Activated naive CD4-positive, alpha-beta T cell (primary cell): ENCODE results near the gene CECR2.
"Not testable (repeated sequence)": the region's sequence is repeated elsewhere in the genome, so short reads cannot be mapped to it uniquely, and the experiment has no call there.

Experiments used
- DNase-seq, 4 experiments: peaks; one replicate each; lab custom pipeline; 2025; lab: John Stamatoyannopoulos, UW

CECR2 gene

GRCh38 chr22:17402293-17402692 is 33.0 kb downstream of the CECR2 start:
- DNase-seq, result no peak

- no peak for DNase-seq
Observed at GRCh38 chr22:17403906-17404305, 34.6 kb downstream of the CECR2 start.

DNA sequence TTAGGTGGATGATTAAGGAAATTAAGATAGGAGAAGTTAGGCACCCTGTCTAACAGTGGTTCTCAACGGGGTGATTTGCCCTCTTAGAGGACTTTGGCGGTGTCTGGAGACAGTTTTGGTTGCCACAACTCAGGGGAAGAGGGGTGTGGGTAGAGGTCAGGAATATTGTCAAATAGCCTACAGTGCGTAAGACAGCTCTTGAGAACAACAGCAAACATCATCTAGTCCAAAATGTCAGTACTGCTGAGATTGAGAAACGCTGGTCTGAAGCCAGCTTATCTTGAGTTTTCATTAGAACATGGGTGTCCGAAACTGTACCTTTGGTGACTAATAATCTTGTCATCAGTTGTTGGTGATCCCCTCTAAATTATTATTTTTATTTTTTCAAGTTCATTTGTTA is 38.4 kb downstream of the CECR2 start:
- DNase-seq, result no peak

DNA sequence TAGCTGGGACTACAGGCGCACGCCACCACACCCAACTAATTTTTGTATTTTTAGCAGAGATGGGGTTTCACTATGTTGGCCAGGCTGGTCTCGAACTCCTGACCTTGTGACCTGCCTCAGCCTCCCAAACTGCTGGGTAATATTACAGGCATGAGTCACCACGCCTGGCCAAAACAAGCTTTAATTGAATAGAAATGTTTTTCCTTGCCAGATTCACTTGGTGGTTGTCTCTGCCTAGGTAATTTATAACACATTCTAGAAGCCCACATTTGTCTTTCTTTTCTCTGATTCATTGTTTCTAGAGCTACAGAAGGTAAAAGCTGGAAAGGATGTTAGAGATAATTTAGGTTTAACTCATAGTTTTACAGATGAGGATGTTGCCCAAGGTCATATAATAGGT is 41.3 kb downstream of the CECR2 start:
- no peak for DNase-seq

DNA sequence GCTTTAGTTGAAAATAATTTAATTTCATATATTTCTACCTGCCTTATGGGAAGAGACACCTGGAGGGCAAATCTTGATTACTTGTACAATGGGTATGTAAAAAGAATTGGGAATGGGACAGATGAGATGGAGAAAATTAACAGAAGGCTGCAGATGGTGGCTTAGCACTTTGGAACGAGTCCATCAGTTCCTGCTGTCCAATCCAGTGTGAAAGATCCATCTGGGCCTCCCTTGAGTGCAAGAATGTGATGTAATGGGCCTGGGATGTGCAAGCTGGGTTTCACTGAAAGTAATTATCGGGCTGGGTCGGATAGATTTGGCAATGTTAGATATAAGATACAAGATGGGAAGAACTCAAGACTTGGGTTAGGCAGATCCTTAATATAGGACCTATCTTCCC is 42.0 kb downstream of the CECR2 start:
- DNase-seq, result no peak

- DNase-seq, result no peak
Observed at GRCh38 chr22:17412232-17412631, 43.0 kb downstream of the CECR2 start.

DNA sequence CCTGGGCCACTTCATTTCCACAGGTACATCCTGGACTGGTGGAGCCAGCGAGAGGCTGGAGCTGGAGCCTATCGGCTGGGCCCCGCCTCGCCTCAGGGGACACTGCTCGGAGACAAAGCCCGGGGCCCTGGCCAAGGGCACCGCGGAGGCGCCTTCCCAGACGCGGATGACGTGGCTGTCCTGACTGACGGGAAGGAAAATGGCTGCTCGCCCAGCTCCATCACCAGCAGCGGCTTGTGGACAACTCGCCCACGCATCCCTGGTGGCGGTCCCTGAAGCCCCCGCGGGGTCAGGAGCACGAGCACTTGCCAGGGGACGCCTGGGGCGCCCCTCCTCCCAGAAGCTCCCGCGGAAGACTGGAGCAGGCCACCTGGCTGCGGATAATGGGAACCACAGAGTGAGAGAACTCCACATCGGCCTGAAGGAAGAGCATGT is 49.6 kb downstream of the CECR2 start:
- no peak for DNase-seq

DNA sequence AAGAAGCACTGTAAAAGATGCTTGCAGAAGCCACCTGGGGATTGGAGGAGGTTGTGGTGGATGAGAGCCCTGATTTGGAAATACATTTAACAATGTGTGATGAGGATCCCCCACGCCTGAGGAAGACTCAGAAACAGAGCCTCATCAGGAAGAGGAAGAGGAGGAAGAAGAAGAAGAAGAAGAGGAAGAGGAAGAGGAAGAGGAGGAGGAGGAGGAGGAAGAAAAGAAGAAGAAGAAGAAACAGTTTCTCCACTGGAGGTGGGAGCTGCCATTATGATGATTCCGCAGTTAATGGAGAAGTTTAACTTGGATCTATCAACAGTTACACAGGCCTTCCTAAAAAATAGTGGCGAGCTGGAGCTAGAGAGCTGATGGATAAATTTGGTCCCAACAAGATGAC is 50.1 kb downstream of the CECR2 start:
- DNase-seq, result no peak

DNA sequence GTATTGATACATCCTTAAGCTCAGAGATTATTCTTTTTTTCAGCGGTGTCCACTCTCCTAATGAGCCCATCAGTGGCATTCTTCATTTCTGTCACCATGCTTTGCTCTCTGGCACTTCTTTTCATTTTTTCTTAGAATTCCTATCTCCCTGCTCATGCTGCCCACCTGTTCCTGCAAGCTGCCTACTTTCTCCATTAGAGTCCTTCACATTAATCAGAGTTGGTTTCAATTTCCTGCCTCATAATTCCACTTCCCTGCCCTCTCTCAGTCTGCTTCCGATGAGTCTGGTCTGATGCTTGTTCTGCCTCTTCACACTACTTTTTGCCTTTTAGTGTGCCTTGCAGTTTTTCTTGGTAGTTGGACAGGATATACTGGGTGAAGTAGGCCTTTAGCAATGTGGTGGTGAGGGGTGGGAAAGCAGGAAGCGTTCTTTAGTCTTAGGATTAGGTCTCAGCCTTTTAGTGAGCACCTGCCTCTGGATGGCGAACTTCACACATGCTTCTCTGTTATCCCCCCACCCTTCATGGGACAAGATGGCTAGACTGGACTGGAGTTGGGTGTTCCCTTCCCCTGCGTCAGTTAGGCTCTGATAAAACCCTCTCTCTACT is 53.6 kb downstream of the CECR2 start:
- no peak for DNase-seq

DNA sequence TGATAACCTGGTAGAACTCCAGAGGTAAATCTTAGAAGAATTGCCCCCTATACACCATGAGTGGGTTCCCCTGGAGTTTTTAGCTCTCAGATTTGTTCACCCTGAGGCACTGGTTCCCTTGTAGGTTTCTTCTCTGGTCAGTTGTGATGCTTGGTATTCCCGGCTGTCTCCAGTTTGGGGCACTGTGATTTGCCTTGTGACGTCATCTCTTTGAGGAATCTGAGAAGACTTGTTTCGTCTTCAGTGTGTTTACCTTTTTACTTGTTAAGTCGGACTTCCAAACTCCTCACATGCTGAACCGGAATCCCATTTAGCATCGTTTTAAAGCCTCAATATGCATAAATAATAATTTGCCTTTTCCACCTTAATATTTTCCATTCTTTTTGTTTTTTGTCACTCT is 54.4 kb downstream of the CECR2 start:
- no peak for DNase-seq

DNA sequence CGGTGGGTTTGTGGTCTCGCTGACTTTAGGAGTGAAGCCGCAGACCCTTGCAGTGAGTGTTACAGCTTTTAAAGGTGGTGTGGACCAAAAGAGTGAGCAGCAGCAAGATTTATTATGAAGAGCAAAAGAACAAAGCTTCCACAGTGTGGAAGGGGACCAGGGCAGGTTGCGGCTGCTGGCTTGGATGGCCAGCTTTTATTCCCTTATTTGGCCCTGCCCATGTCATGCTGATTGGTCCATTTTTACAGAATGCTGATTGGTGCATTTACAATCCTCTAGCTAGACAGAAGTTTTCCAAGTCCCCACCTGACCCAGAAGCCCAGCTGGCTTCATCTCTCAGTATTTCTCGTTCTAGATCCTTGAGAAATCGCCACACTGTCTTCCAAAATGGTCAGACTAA is 58.3 kb downstream of the CECR2 start:
- not testable (repeated sequence) for DNase-seq

- DNase-seq, result no peak
Observed at GRCh38 chr22:17429516-17429915, 60.3 kb downstream of the CECR2 start.

- DNase-seq, result no peak
Observed at GRCh38 chr22:17430412-17430811, 61.2 kb downstream of the CECR2 start.

GRCh38 chr22:17431179-17431578 is 61.9 kb downstream of the CECR2 start:
- DNase-seq, result no peak

DNA sequence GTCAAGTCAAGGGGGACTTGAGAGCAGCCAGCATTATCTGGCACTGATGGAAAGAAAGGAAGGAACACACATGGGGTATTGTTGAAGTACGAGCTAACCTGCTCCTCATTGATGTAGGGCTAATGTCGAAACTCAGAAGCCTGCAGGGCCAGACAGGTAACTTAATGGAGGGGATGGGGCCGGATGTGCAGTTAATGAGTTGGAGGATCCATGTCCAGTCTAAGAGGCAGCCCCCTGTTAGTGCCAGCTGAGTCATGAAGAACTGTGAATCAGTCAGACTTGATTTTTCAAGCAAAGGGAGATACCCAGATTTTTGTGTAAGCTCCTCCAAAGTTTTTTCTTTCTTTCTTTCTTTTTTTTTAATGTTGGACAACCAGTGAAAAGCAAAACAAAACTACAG is 65.6 kb downstream of the CECR2 start:
- DNase-seq, result no peak

GRCh38 chr22:17435375-17435774 is 66.1 kb downstream of the CECR2 start:
- DNase-seq, result no peak

DNA sequence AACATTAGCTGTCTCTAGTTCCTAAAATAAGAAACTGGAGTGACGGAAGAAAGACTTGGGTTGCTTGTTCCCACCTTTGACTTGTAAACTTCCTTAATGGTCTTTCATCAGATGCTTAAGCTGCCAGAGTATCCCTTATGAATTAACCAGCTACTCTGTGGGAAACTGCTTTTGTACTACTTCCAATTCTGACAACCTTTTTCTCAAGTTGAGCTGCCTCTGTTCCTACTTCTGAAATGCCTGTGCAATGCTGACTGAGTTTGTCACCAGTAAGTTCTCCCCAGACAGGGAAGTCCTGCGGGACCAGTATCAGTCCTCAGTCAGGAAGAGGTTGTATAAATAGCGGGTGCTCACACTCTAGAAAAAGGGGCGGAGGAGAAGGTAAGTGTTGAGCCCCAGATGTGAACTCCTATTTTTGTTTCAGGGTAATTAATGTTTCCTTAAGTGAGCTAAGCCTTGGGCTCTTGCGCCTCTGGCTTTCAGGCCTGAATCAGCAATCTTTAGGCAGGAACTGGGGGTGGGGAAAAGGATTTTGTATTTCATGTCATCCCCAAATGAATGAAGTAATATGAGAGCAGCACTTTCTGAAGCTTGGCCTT is 67.2 kb downstream of the CECR2 start:
- DNase-seq, result no peak

- DNase-seq, result no peak
Observed at GRCh38 chr22:17436981-17437412, 67.7 kb downstream of the CECR2 start.

- DNase-seq, result no peak
Observed at GRCh38 chr22:17438026-17438425, 68.8 kb downstream of the CECR2 start.

GRCh38 chr22:17441326-17441725 is 72.1 kb downstream of the CECR2 start:
- no peak for DNase-seq

- no peak for DNase-seq
Observed at GRCh38 chr22:17443405-17444203, 74.3 kb downstream of the CECR2 start.

DNA sequence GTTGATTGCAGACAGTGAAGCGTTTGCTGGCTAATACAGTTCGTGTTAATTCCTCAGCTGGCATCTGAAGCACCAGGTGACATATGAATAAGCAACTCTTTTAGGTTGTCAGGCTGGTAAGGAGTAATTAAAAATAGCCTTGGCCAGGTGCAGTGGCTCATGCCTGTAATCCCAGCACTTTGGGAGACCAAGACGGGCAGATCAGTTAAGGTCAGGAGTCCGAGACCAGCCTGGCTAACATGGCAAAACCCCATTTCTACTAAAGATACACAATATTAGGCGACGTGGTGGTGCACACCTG is 74.9 kb downstream of the CECR2 start:
- DNase-seq, result no peak

- no peak for DNase-seq
Observed at GRCh38 chr22:17446698-17447097, 77.4 kb downstream of the CECR2 start.

DNA sequence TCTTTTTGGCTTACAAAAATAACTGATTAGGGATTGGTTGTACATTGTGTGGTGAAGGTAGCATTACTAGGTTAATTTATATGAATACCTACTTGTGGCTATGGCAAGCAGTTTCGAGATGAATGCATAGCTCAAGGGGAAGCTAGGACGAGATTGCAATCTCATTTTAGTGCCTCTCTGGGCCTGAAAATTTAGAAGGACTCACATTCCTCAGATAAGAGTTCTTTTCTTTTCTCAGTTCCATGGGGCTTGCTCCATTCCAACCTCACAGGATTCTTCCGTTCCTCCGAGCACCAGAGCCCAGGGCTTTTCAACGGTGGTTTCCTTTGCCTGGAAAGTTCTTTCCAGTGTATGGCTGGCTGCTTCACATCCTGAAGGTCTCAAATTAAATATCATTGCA is 82.1 kb downstream of the CECR2 start:
- no peak for DNase-seq
